HepG2 (cell line): ENCODE data around the gene SEC23IP. TPM values are rescaled to one million over a fixed set of nuclear protein-coding genes. Genes with fewer than 3 reads are reported as not detected.

Source experiments
- ARID5B ChIP-seq: IDR thresholded peaks from 2 replicates; pipeline ENCODE4 v1.4.0; 2020; ENCODE audit warnings: mild to moderate bottlenecking, missing genetic modification reagents
- HNRNPH1 ChIP-seq: fragments of 200-400 bp; formaldehyde crosslinking; optimal IDR thresholded peaks from 2 replicates; pipeline ENCODE3; 2017; ENCODE audit warnings: mild to moderate bottlenecking, low read depth, low read length
- JUNB ChIP-seq: sonication (generic); formaldehyde crosslinking; IDR thresholded peaks from 2 replicates; pipeline ENCODE4 v1.8.0; 2022; ENCODE audit warnings: missing genetic modification reagents, mild to moderate bottlenecking, borderline replicate concordance
- MAF1 ChIP-seq: sonication (generic); formaldehyde crosslinking; IDR thresholded peaks from 2 replicates; pipeline ENCODE4 v1.5.0; 2020; ENCODE audit warnings: missing genetic modification reagents, borderline replicate concordance
- SALL2 ChIP-seq: sonication (generic); formaldehyde crosslinking; IDR thresholded peaks from 2 replicates; pipeline ENCODE4 v1.8.1; 2023; ENCODE audit warnings: mild to moderate bottlenecking, missing genetic modification reagents, inconsistent platforms
- SOX13 ChIP-seq, 3 experiments: fragments of 450-650 bp in 1 of 3; sonication (generic) in 1 of 3; formaldehyde crosslinking in 1 of 3; IDR thresholded peaks in 2 of 3; conservative IDR thresholded peaks in 1 of 3; 2 replicates each; pipeline versions ENCODE4 v1.5.0 to v1.6.1; 2016 to 2020; ENCODE audit warnings: antibody characterized with exemption in 1 of 3, mild to moderate bottlenecking in 1 of 3, missing compliant biosample characterization in 1 of 3, missing genetic modification reagents in 1 of 3, moderate library complexity in 1 of 3
- U2AF1 ChIP-seq: fragments of 200-400 bp; formaldehyde crosslinking; optimal IDR thresholded peaks from 2 replicates; pipeline ENCODE3; 2017; ENCODE audit warnings: mild to moderate bottlenecking, low read depth, low read length
- ZBTB40 ChIP-seq, 2 experiments: fragments of 450-650 bp in 1 of 2; sonication (generic) in 1 of 2; formaldehyde crosslinking in 1 of 2; IDR thresholded peaks; 2 replicates each; pipeline versions ENCODE4 v1.6.1 to v1.8.0; 2016 to 2022; ENCODE audit warnings: antibody characterized with exemption in 1 of 2, mild to moderate bottlenecking in 1 of 2, missing genetic modification reagents in 1 of 2
- ZNF224 ChIP-seq: sonication (generic); formaldehyde crosslinking; IDR thresholded peaks from 2 replicates; pipeline ENCODE4 v1.5.0; 2020; ENCODE audit warnings: mild to moderate bottlenecking, missing genetic modification reagents
- ZNF441 ChIP-seq: sonication (generic); formaldehyde crosslinking; IDR thresholded peaks from 2 replicates; pipeline ENCODE4 v1.7.0; 2021; ENCODE audit warnings: missing genetic modification reagents, borderline replicate concordance
- ZNF567 ChIP-seq: sonication (generic); formaldehyde crosslinking; IDR thresholded peaks from 2 replicates; pipeline ENCODE4 v1.8.1; 2023; ENCODE audit warnings: mild to moderate bottlenecking, missing genetic modification reagents, borderline replicate concordance
- ZNF605 ChIP-seq: sonication (generic); formaldehyde crosslinking; IDR thresholded peaks from 2 replicates; pipeline ENCODE4 v1.8.0; 2022; ENCODE audit warnings: mild to moderate bottlenecking, missing genetic modification reagents
- ZNF746 ChIP-seq: sonication (generic); formaldehyde crosslinking; IDR thresholded peaks from 2 replicates; pipeline ENCODE4 v1.8.0; 2022; ENCODE audit warnings: mild to moderate bottlenecking, missing genetic modification reagents
- ZNF775 ChIP-seq: sonication (generic); formaldehyde crosslinking; IDR thresholded peaks from 2 replicates; pipeline ENCODE4 v1.4.0; 2020; ENCODE audit warnings: missing genetic modification reagents, mild to moderate bottlenecking, moderate library complexity, borderline replicate concordance
- polyA plus RNA-seq, 8 experiments: library from polyadenylated mRNA; depleted of rRNA in 3 of 8; stranded (reverse) in 7 of 8; unstranded in 1 of 8; fragments of >200 nt; fragmentation: Illumina TruSeq in 4 of 8; extraction: Trizol in 4 of 8; gene quantifications; 2 replicates each; pipeline versions ENCODE4 v1.2.1 to v1.2.3, GENCODE V29; 2011 to 2016; ENCODE audit warnings: low read depth in 4 of 8, missing spikeins in 1 of 8, mixed read lengths in 1 of 8; ENCODE audit not compliant: insufficient read depth in 1 of 8
- total RNA-seq, 5 experiments: library from RNA; depleted of rRNA; stranded (reverse); fragments of >200 nt; fragmentation: Illumina TruSeq; extraction: Trizol; gene quantifications; 2 replicates each; pipeline ENCODE4 v1.2.3, GENCODE V29; 2016; ENCODE audit warnings: low read depth in 1 of 5

The SEC23IP gene
- total and polyA plus RNA-seq, 2 of the 13 experiments (the other 11 are each of a cell fraction or from before 2014, with no cell fraction given): 32.3 to 57.7 TPM

GRCh38 chr10:119892188-119893065, at the start of gene SEC23IP (continued):
- TF ChIP-seq ZBTB40 (IDR thresholded peaks at IDR 0.05) (peak; percentile 84), ZBTB40 (CRISPR knock-in tag; IDR thresholded peaks at IDR 0.05) (peak; percentile 70), ZNF441 (CRISPR knock-in tag) (peak; percentile 91), MAF1 (CRISPR knock-in tag) (0 out of 2 replicates have a peak, but pooled peaks have one; percentile 76), SOX13 (IDR thresholded peaks at IDR 0.05) (no peak), SOX13 (CRISPR knock-in tag; conservative IDR thresholded peaks at IDR 0.05 in 1 of 2, IDR thresholded peaks at IDR 0.05 in 1 of 2) (peak in 1 of 2 experiments; percentile 57; a peak in 2 of 4 replicates), HNRNPH1 (peak; percentile 88), SALL2 (CRISPR knock-in tag) (peak; percentile 89), ZNF605 (no peak; the same call in none of the 2 replicates), ARID5B (CRISPR knock-in tag) (peak; percentile 81), ZNF224 (CRISPR knock-in tag) (peak; percentile 90; the same call in 1 of the 2 replicates), JUNB (CRISPR knock-in tag) (no peak; the same call in 1 of the 2 replicates), ZNF746 (CRISPR knock-in tag) (peak; percentile 73; the same call in 1 of the 2 replicates), ZNF775 (CRISPR knock-in tag) (0 out of 2 replicates have a peak, but pooled peaks have one; percentile 66), U2AF1 (peak; percentile 45), ZNF567 (CRISPR knock-in tag) (peak; percentile 58; the same call in 1 of the 2 replicates)
